ENCODE measurements around the gene CCRL2. TPM values are rescaled to one million over a fixed set of nuclear protein-coding genes. Genes with fewer than 3 reads are reported as not detected.

Gene CCRL2
- total and polyA plus RNA-seq, 9 of the 15 experiments (the other 6 are each of a cell fraction or from before 2014, with no cell fraction given) = 3.4 to 5.7 (median 4.0) TPM

DNA sequence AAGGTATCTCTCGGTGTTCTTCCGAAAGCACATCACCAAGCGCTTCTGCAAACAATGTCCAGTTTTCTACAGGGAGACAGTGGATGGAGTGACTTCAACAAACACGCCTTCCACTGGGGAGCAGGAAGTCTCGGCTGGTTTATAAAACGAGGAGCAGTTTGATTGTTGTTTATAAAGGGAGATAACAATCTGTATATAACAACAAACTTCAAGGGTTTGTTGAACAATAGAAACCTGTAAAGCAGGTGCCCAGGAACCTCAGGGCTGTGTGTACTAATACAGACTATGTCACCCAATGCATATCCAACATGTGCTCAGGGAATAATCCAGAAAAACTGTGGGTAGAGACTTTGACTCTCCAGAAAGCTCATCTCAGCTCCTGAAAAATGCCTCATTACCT lies 48.6 kb upstream of the CCRL2 start:
- POLR2A ChIA-PET = no interaction called here
- no peak overlapping the region for H3K4me3 ChIP-seq
- peaks cover 22 to 46% of the 10 kb centered on the region in 2 experiments; a peak in 4 of 5 replicates for H3K27me3 ChIP-seq (ENCODE audit: control insufficient read depth in 2 of 2, insufficient read depth in 2 of 2, low read length in 2 of 2)
- 0% methylated on average over 6 of the region's 6 CpGs for WGBS (ENCODE audit: insufficient coverage, low coverage, missing lambda C conversion rate)
- H3K27ac ChIP-seq (ENCODE audit: extremely low read depth, low read depth, low read length) = no peak overlapping the region
- no peaks in the 10 kb centered on the region for H3K9me1 ChIP-seq (ENCODE audit: control insufficient read depth, insufficient read depth, low read length)
- H3K4me1 ChIP-seq (replicated peaks in 1 of 2; ENCODE audit: control insufficient read depth in 2 of 2, insufficient read depth in 2 of 2, low read length in 2 of 2) = no peaks in the 10 kb centered on the region
- H3K79me2 ChIP-seq (ENCODE audit: control insufficient read depth, insufficient read depth, low read length) = no peaks in the 10 kb centered on the region
- no peaks in the 10 kb centered on the region for H3K9me3 ChIP-seq (replicated peaks; ENCODE audit: control insufficient read depth, insufficient read depth, low read depth, low read length)
- TF ChIP-seq TBL1XR1 (IDR thresholded peaks at IDR 0.05; ENCODE audit: low read length in 2 of 2) = no peak
- no peak for TF ChIP-seq PYGO2 (tag; IDR thresholded peaks at IDR 0.05)
- no peak for TF ChIP-seq MEF2A (IDR thresholded peaks at IDR 0.05; ENCODE audit: control insufficient read depth, low read depth, low read length)
- no peak for TF ChIP-seq ZBTB1 (CRISPR knock-in tag; IDR thresholded peaks at IDR 0.05; ENCODE audit: borderline replicate concordance, low read depth)
- TF ChIP-seq PHB (CRISPR knock-in tag; IDR thresholded peaks at IDR 0.05) = no peak
- TF ChIP-seq SAP30 (IDR thresholded peaks at IDR 0.05; ENCODE audit: borderline replicate concordance, insufficient read depth, low read depth, low read length, poor library complexity, severe bottlenecking) = no peak
- TF ChIP-seq LARP7 (IDR thresholded peaks at IDR 0.05) = no peak
- TF ChIP-seq YBX1 (IDR thresholded peaks at IDR 0.05) = no peak
- TF ChIP-seq, protein P1, sequence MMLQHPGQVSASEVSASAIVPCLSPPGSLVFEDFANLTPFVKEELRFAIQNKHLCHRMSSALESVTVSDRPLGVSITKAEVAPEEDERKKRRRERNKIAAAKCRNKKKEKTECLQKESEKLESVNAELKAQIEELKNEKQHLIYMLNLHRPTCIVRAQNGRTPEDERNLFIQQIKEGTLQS (IDR thresholded peaks at IDR 0.05) = no peak
- TF ChIP-seq, protein P1 (CRISPR knock-in tag; conservative IDR thresholded peaks at IDR 0.05) = no peak
- no peak for TF ChIP-seq ZNF232 (CRISPR knock-in tag; IDR thresholded peaks at IDR 0.05)
- TF ChIP-seq MYBL2 (IDR thresholded peaks at IDR 0.05; ENCODE audit: low read depth) = no peak
- TF ChIP-seq MYBL2 (CRISPR knock-in tag; IDR thresholded peaks at IDR 0.05; ENCODE audit: borderline replicate concordance) = no peak
- ATAC-seq (no peak), DNase-seq (ENCODE audit: extremely low read depth in 1 of 4, low spot score in 3 of 4) (no peak), FAIRE-seq (no peak)
- no peak overlapping the region for H2AFZ ChIP-seq (ENCODE audit: low read depth, low read length)
- CTCF ChIA-PET (ENCODE audit: low intra/inter-chr PET ratio) = interaction anchor here (0.6 kb wide), 1 partner anchor 256 kb away, joined by 3 read pairs; no protein-coding TSS in a partner anchor
- H3K36me3 ChIP-seq (ENCODE audit: control insufficient read depth, insufficient read depth, low read length) = no peaks in the 10 kb centered on the region
- H3K4me2 ChIP-seq (ENCODE audit: insufficient read depth, low read length) = no peak overlapping the region
- no TSS peak for BruUV-seq (replicated peaks)
- intact Hi-C loops (cut with micrococcal nuclease) = no loop called here
- in situ Hi-C loops (cut with MboI) = no loop called here
- H3K9ac ChIP-seq (ENCODE audit: insufficient read depth in 1 of 2, low read depth in 2 of 2, low read length in 2 of 2) = no peak overlapping the region
- H4K20me1 ChIP-seq (replicated peaks; ENCODE audit: control insufficient read depth, insufficient read depth, low read length) = no peaks in the 10 kb centered on the region
